MM.1S (cell line): Measurements from ENCODE around the gene CD163.

Experiments
- DNase-seq: peaks from one replicate; pipeline ENCODE4 v3.0.0-alpha.2; 2015
- H2AFZ ChIP-seq: fragments of 300-600 bp; sonication (generic); 2 replicates; pipeline ENCODE4 v1.6.0; 2016; ENCODE audit warnings: antibody characterized with exemption, low read length
- H3F3A ChIP-seq: fragments of 300-600 bp; sonication (generic); 2 replicates; pipeline ENCODE4 v1.6.1; 2016; ENCODE audit warnings: mild to moderate bottlenecking, antibody characterized with exemption, low read length, moderate library complexity, mixed read lengths; ENCODE audit not compliant: insufficient read depth
- H3K27ac ChIP-seq: fragments of 300-600 bp; sonication (generic); 2 replicates; pipeline ENCODE4 v1.5.1; 2016; ENCODE audit warnings: mild to moderate bottlenecking, low read length
- H3K27me3 ChIP-seq: fragments of 300-600 bp; sonication (generic); replicated peaks from 2 replicates; pipeline ENCODE4 v1.6.0; 2016; ENCODE audit warnings: low read length; ENCODE audit not compliant: insufficient read depth
- H3K36me3 ChIP-seq: fragments of 300-600 bp; sonication (generic); replicated peaks from 2 replicates; pipeline ENCODE4 v1.6.1; 2016; ENCODE audit warnings: mild to moderate bottlenecking, low read length, mixed read lengths; ENCODE audit not compliant: insufficient read depth
- H3K4me1 ChIP-seq: fragments of 300-600 bp; sonication (generic); 2 replicates; pipeline ENCODE4 v1.6.1; 2016; ENCODE audit warnings: low read length, mixed read lengths
- H3K4me2 ChIP-seq: fragments of 300-600 bp; sonication (generic); 2 replicates; pipeline ENCODE4 v1.6.0; 2016; ENCODE audit warnings: low read depth, low read length
- H3K4me3 ChIP-seq: fragments of 300-600 bp; sonication (generic); 2 replicates; pipeline ENCODE4 v1.5.1; 2016; ENCODE audit warnings: low read length, mixed read lengths
- H3K79me2 ChIP-seq: fragments of 300-600 bp; sonication (generic); 2 replicates; pipeline ENCODE4 v1.6.1; 2016; ENCODE audit warnings: mixed run types, low read length, mixed read lengths
- H3K9ac ChIP-seq: fragments of 300-600 bp; sonication (generic); 2 replicates; pipeline ENCODE4 v1.6.1; 2016; ENCODE audit warnings: low read length, mixed read lengths
- H3K9me2 ChIP-seq: fragments of 300-600 bp; sonication (generic); replicated peaks from 2 replicates; pipeline ENCODE4 v1.6.1; 2016; ENCODE audit warnings: mild to moderate bottlenecking, low read length, mixed read lengths; ENCODE audit not compliant: insufficient read depth
- H3K9me3 ChIP-seq: fragments of 300-600 bp; sonication (generic); replicated peaks from 2 replicates; pipeline ENCODE4 v1.6.1; 2016; ENCODE audit warnings: mild to moderate bottlenecking, low read length, mixed read lengths; ENCODE audit not compliant: insufficient read depth
- H4K20me1 ChIP-seq: fragments of 300-600 bp; sonication (generic); 2 replicates; pipeline ENCODE4 v1.6.1; 2016; ENCODE audit warnings: mild to moderate bottlenecking, low read length, moderate library complexity, mixed read lengths; ENCODE audit not compliant: insufficient read depth
- CTCF ChIP-seq: fragments of 300-600 bp; sonication (generic); IDR thresholded peaks from 2 replicates; pipeline ENCODE4 v1.5.1; 2016; ENCODE audit warnings: antibody characterized with exemption, low read length, mixed read lengths
- EZH2 ChIP-seq: fragments of 300-600 bp; sonication (generic); optimal IDR thresholded peaks from 2 replicates; pipeline ENCODE3; 2017; ENCODE audit warnings: low read depth, mild to moderate bottlenecking, antibody characterized with exemption, low read length, mixed read lengths
- EZH2phosphoT487 ChIP-seq: fragments of 300-600 bp; sonication (generic); IDR thresholded peaks from 2 replicates; pipeline ENCODE4 v1.6.1; 2018; ENCODE audit warnings: antibody characterized with exemption, low read length

The CD163 gene

GRCh38 chr12:7503686-7504415 is at the start of gene CD163:
Gene CD163, minus strand, starts transcription at chr12:7503777. Its CDS starts 87 bp downstream, at chr12:7503690.
- no peak for TF ChIP-seq CTCF
- no peak for TF ChIP-seq EZH2phosphoT487
- TF ChIP-seq EZH2 = no peak
- H3K36me3 ChIP-seq = no peaks in the 10 kb centered on the region
- no peaks in the 10 kb centered on the region for H3F3A ChIP-seq
- no peaks in the 10 kb centered on the region for H3K79me2 ChIP-seq
- no peak for DNase-seq
- no peak within 1 kb of the TSS for H2AFZ ChIP-seq
- H4K20me1 ChIP-seq = no peaks in the 10 kb centered on the region
- H3K27me3 ChIP-seq = no peaks in the 10 kb centered on the region
- H3K9ac ChIP-seq = no peak within 1 kb of the TSS
- no peaks in the 10 kb centered on the region for H3K9me2 ChIP-seq
- H3K9me3 ChIP-seq = no peaks in the 10 kb centered on the region
- H3K27ac ChIP-seq = no peak within 1 kb of the TSS
- no peak within 1 kb of the TSS for H3K4me3 ChIP-seq
- no peaks in the 10 kb centered on the region for H3K4me1 ChIP-seq
- no peak within 1 kb of the TSS for H3K4me2 ChIP-seq

- DNase-seq = no peak
- no peak overlapping the region for H3K9ac ChIP-seq
- TF ChIP-seq EZH2 = no peak
- no peaks in the 10 kb centered on the region for H3K27me3 ChIP-seq
- no peak overlapping the region for H3K4me2 ChIP-seq
- H2AFZ ChIP-seq = no peak overlapping the region
- H3K4me3 ChIP-seq = no peak overlapping the region
- H3K9me3 ChIP-seq = no peaks in the 10 kb centered on the region
- H3K4me1 ChIP-seq = no peaks in the 10 kb centered on the region
- H3F3A ChIP-seq = no peaks in the 10 kb centered on the region
- H3K9me2 ChIP-seq = no peaks in the 10 kb centered on the region
- no peaks in the 10 kb centered on the region for H3K36me3 ChIP-seq
- no peaks in the 10 kb centered on the region for H4K20me1 ChIP-seq
- no peaks in the 10 kb centered on the region for H3K79me2 ChIP-seq
- no peak overlapping the region for H3K27ac ChIP-seq
These were observed 39.2 kb upstream of the CD163 start for GRCh38 chr12:7542813-7543212.

GRCh38 chr12:7542046-7542445 is 38.5 kb upstream of the CD163 start:
- no peak overlapping the region for H3K4me3 ChIP-seq
- H3K36me3 ChIP-seq = no peaks in the 10 kb centered on the region
- no peaks in the 10 kb centered on the region for H4K20me1 ChIP-seq
- no peak overlapping the region for H3K27ac ChIP-seq
- H3K4me2 ChIP-seq = no peak overlapping the region; the same call in 1 of the 2 replicates
- no peak overlapping the region for H3K9ac ChIP-seq
- no peaks in the 10 kb centered on the region for H3K79me2 ChIP-seq
- no peaks in the 10 kb centered on the region for H3K27me3 ChIP-seq
- no peaks in the 10 kb centered on the region for H3K4me1 ChIP-seq
- no peak for DNase-seq
- no peak overlapping the region for H2AFZ ChIP-seq
- H3K9me2 ChIP-seq = no peaks in the 10 kb centered on the region
- H3K9me3 ChIP-seq = no peaks in the 10 kb centered on the region
- TF ChIP-seq EZH2 (no peak), CTCF (no peak), EZH2phosphoT487 (no peak)
- H3F3A ChIP-seq = no peaks in the 10 kb centered on the region

- Histone ChIP-seq H3K27me3 (no peaks in the 10 kb centered on the region), H3K9me2 (no peaks in the 10 kb centered on the region), H3F3A (no peaks in the 10 kb centered on the region), H3K4me3 (no peak overlapping the region), H3K79me2 (no peaks in the 10 kb centered on the region), H4K20me1 (no peaks in the 10 kb centered on the region), H3K4me1 (no peaks in the 10 kb centered on the region), H3K36me3 (no peaks in the 10 kb centered on the region), H3K9ac (no peak overlapping the region), H2AFZ (no peak overlapping the region), H3K9me3 (no peaks in the 10 kb centered on the region), H3K27ac (no peak overlapping the region), H3K4me2 (no peak overlapping the region)
- no peak for DNase-seq
- TF ChIP-seq CTCF = no peak
- no peak for TF ChIP-seq EZH2
- TF ChIP-seq EZH2phosphoT487 = no peak
These were observed 10.8 kb upstream of the CD163 start for GRCh38 chr12:7514416-7514815.
